LNCaP clone FGC (cell line): ENCODE data around the gene CACNA1D.

Experiments
- DNase-seq: peaks from one replicate; pipeline ENCODE4 v3.0.0-alpha.2; 2011; ENCODE audit warnings: low read depth
- H3K4me3 ChIP-seq: 2 replicates; pipeline ENCODE4 v1.5.1; 2011; ENCODE audit warnings: mild to moderate bottlenecking, low read depth, low read length, control low read depth
- CTCF ChIP-seq: IDR thresholded peaks from 2 replicates; pipeline ENCODE4 v1.5.1; 2012; ENCODE audit warnings: mild to moderate bottlenecking; ENCODE audit not compliant: control insufficient read depth, insufficient read depth; ENCODE audit errors: extremely low read depth

The CACNA1D gene

GRCh38 chr3:53592862-53593261, 98.5 kb downstream of the CACNA1D start:
- no peak overlapping the region for H3K4me3 ChIP-seq
- TF ChIP-seq CTCF = no peak
- DNase-seq = no peak

- no peak for TF ChIP-seq CTCF
- H3K4me3 ChIP-seq = no peak overlapping the region
- DNase-seq = no peak
Observed at GRCh38 chr3:53593611-53594010, 99.2 kb downstream of the CACNA1D start.

GRCh38 chr3:53594276-53594675, 99.9 kb downstream of the CACNA1D start:
- no peak for DNase-seq
- no peak overlapping the region for H3K4me3 ChIP-seq
- TF ChIP-seq CTCF = no peak

GRCh38 chr3:53595660-53596059, 101.2 kb downstream of the CACNA1D start:
- DNase-seq = no peak
- no peak for TF ChIP-seq CTCF
- H3K4me3 ChIP-seq = no peak overlapping the region

- no peak for TF ChIP-seq CTCF
- no peak overlapping the region for H3K4me3 ChIP-seq
- DNase-seq = no peak
Observed at GRCh38 chr3:53597136-53597915, 102.9 kb downstream of the CACNA1D start.

GRCh38 chr3:53599771-53600170, 105.4 kb downstream of the CACNA1D start:
- no peak overlapping the region for H3K4me3 ChIP-seq
- TF ChIP-seq CTCF = no peak
- no peak for DNase-seq

- TF ChIP-seq CTCF = no peak
- no peak overlapping the region for H3K4me3 ChIP-seq
- no peak for DNase-seq
Observed at GRCh38 chr3:53602866-53603265, 108.5 kb downstream of the CACNA1D start.
